Measurements from ENCODE around the gene PCBD2.

DNA sequence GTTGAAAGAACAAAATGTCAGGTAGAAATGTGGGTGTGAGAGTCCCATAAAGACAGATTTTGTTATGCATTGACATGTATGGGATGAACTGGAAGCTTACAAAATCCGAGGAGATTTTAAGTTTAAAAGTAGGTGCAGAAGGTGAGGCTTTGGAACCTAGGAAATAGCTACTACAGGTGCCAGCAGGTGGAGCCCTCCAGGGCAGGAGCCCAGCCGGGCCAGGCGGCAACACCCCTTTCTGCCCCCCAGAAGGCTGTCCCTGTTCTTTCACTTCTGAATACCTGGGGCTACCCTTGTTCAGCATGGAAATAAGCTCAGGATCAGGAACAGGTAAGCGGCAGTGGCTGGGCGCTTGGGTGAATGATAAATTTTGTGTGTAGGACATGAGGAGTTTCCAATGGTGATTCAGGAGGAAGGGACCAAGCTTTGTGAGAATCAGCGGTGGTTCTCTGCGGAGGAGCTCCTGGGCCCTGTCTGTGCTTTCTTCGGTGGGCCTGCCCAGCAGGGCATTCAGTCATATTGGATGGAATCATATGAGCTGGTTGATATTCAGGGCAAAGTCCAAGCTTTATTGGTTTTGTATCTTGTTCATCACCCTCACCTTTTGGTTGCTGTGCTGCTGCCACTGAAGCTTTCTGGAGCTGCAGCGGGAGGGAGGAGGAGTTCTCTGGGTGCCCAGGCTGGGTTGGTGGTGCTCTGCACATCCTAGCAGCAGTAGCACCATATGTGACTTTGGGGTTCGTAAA, 12.3 kb downstream of the PCBD2 start:
- TF ChIP-seq POLR2A (IDR thresholded peaks at IDR 0.05), result no peak
- TF ChIP-seq, protein P1, sequence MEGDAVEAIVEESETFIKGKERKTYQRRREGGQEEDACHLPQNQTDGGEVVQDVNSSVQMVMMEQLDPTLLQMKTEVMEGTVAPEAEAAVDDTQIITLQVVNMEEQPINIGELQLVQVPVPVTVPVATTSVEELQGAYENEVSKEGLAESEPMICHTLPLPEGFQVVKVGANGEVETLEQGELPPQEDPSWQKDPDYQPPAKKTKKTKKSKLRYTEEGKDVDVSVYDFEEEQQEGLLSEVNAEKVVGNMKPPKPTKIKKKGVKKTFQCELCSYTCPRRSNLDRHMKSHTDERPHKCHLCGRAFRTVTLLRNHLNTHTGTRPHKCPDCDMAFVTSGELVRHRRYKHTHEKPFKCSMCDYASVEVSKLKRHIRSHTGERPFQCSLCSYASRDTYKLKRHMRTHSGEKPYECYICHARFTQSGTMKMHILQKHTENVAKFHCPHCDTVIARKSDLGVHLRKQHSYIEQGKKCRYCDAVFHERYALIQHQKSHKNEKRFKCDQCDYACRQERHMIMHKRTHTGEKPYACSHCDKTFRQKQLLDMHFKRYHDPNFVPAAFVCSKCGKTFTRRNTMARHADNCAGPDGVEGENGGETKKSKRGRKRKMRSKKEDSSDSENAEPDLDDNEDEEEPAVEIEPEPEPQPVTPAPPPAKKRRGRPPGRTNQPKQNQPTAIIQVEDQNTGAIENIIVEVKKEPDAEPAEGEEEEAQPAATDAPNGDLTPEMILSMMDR (IDR thresholded peaks at IDR 0.05), result peak in 1 of 4 experiments; percentile 10

Measured in sigmoid colon (tissue), 3 donors.